Gastroesophageal sphincter (tissue), 3 donors: ENCODE results near the gene AKAP17A.

Source experiments
- POLR2A ChIP-seq, 2 donors: fragments of 450-650 bp; IDR thresholded peaks; one replicate each; pipeline ENCODE4 v1.6.1; 2017; ENCODE audit warnings: antibody characterized with exemption in 2 of 2, mild to moderate bottlenecking in 2 of 2, moderate library complexity in 1 of 2
- POLR2AphosphoS5 ChIP-seq: sonication (generic); formaldehyde crosslinking; IDR thresholded peaks from one replicate; pipeline ENCODE4 v1.6.1; 2017; ENCODE audit warnings: antibody characterized with exemption
- TF ChIP-seq, protein P1 (sequence below), 4 experiments: fragments of 200-600 bp in 2 of 4; fragments of 450-650 bp in 2 of 4; sonication (generic) in 1 of 4; IDR thresholded peaks; one replicate each; pipeline ENCODE4 v1.5.1; 2017 to 2019; ENCODE audit warnings: antibody characterized with exemption in 4 of 4, mild to moderate bottlenecking in 2 of 4, moderate library complexity in 2 of 4

- TF ChIP-seq POLR2AphosphoS5, result no peak
- TF ChIP-seq, protein P1, sequence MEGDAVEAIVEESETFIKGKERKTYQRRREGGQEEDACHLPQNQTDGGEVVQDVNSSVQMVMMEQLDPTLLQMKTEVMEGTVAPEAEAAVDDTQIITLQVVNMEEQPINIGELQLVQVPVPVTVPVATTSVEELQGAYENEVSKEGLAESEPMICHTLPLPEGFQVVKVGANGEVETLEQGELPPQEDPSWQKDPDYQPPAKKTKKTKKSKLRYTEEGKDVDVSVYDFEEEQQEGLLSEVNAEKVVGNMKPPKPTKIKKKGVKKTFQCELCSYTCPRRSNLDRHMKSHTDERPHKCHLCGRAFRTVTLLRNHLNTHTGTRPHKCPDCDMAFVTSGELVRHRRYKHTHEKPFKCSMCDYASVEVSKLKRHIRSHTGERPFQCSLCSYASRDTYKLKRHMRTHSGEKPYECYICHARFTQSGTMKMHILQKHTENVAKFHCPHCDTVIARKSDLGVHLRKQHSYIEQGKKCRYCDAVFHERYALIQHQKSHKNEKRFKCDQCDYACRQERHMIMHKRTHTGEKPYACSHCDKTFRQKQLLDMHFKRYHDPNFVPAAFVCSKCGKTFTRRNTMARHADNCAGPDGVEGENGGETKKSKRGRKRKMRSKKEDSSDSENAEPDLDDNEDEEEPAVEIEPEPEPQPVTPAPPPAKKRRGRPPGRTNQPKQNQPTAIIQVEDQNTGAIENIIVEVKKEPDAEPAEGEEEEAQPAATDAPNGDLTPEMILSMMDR (IDR thresholded peaks at IDR 0.05), result no peak
- TF ChIP-seq POLR2A (IDR thresholded peaks at IDR 0.05), result no peak
Measured at GRCh38 chrX:1576201-1576992, 15.0 kb upstream of the AKAP17A start.
